22Rv1 (cell line): Measurements from ENCODE around the gene PCDHA13.

Source experiments
- CTCF ChIP-seq: fragments of 450-650 bp; IDR thresholded peaks from 2 replicates; pipeline ENCODE4 v1.5.1; 2017; ENCODE audit warnings: mild to moderate bottlenecking
- ZFX ChIP-seq: fragments of 450-650 bp; IDR thresholded peaks from 2 replicates; pipeline ENCODE4 v1.6.1; 2017; ENCODE audit warnings: antibody characterized with exemption, borderline replicate concordance

GRCh38 chr5:140855772-140856674 is 25.9 kb upstream of the PCDHA13 start, which contains the start of gene PCDHA10:
- TF ChIP-seq CTCF (peak; percentile 62), ZFX (no peak)
